Endothelial cell of umbilical vein (primary cell): Measurements from ENCODE around the gene OSBP2.

Experiments used
- CTCF ChIP-seq, 2 donors: IDR thresholded peaks; 1 replicate in 1 of 2; 2 replicates in 1 of 2; pipeline ENCODE4 v1.5.1; 2011; ENCODE audit warnings: low read length in 2 of 2, mild to moderate bottlenecking in 2 of 2, moderate library complexity in 2 of 2, control low read depth in 1 of 2, inconsistent platforms in 1 of 2, low read depth in 1 of 2; ENCODE audit not compliant: insufficient read depth in 1 of 2; ENCODE audit errors: extremely low read depth in 1 of 2
- EZH2 ChIP-seq: IDR thresholded peaks from 2 replicates; pipeline ENCODE4 v1.6.1; 2012; ENCODE audit warnings: borderline replicate concordance, low read depth, mild to moderate bottlenecking, moderate library complexity, low read length, inconsistent platforms; ENCODE audit not compliant: severe bottlenecking
- FOS ChIP-seq: IDR thresholded peaks from 2 replicates; pipeline ENCODE4 v1.6.1; 2011; ENCODE audit warnings: mild to moderate bottlenecking, low read length, moderate library complexity, borderline replicate concordance; ENCODE audit not compliant: insufficient read depth
- JUN ChIP-seq: IDR thresholded peaks from 2 replicates; pipeline ENCODE4 v1.6.1; 2011; ENCODE audit warnings: borderline replicate concordance, low read depth; ENCODE audit not compliant: insufficient read length, insufficient read depth
- MAX ChIP-seq: IDR thresholded peaks from 2 replicates; pipeline ENCODE4 v1.6.1; 2011; ENCODE audit not compliant: insufficient read depth, insufficient read length
- MYC ChIP-seq: IDR thresholded peaks from one replicate; pipeline ENCODE4 v1.6.1; 2011; ENCODE audit warnings: mild to moderate bottlenecking, low read depth, low read length
- POLR2A ChIP-seq: IDR thresholded peaks from 2 replicates; pipeline ENCODE4 v1.6.1; 2012; ENCODE audit warnings: low read depth, mild to moderate bottlenecking, control low read depth, low read length
- POLR2AphosphoS5 ChIP-seq: IDR thresholded peaks from 2 replicates; pipeline ENCODE4 v1.6.1; 2012; ENCODE audit warnings: low read depth, mild to moderate bottlenecking, control low read depth, low read length, moderate library complexity; ENCODE audit not compliant: insufficient read depth

- TF ChIP-seq CTCF (IDR thresholded peaks at IDR 0.05; ENCODE audit: extremely low read depth in 1 of 2, insufficient read depth in 1 of 2, low read depth in 1 of 2, low read length in 2 of 2) (no peak), EZH2 (no peak), MYC (no peak), MAX (no peak), POLR2A (no peak), POLR2AphosphoS5 (no peak), FOS (no peak), JUN (no peak)
Observed at GRCh38 chr22:30889996-30890480, 195.4 kb downstream of the OSBP2 start.
